ENCODE measurements around the gene CDH13. TPM values are rescaled to one million over a fixed set of nuclear protein-coding genes. Genes with fewer than 3 reads are reported as not detected.

CDH13 gene
- total and polyA plus RNA-seq, 10 of the 15 experiments (the other 5 are each of a cell fraction or from before 2014, with no cell fraction given) = under 0.01 to 0.05 TPM; not detected in 8

- intact Hi-C loops (cut with micrococcal nuclease; ENCODE audit: unreplicated experiment) = no loop called here
- Histone ChIP-seq H3K36me3 (ENCODE audit: control insufficient read depth in 2 of 2, insufficient read depth in 2 of 2, low read length in 1 of 2) (no peaks in the 10 kb centered on the region), H3K9me3 (replicated peaks; ENCODE audit: control insufficient read depth, insufficient read depth, low read length) (no peaks in the 10 kb centered on the region), H3K27ac (ENCODE audit: control insufficient read depth, insufficient read depth) (no peak overlapping the region), H3K4me2 (ENCODE audit: control insufficient read depth, insufficient read depth) (no peak overlapping the region), H3K4me3 (no peak overlapping the region), H3K27me3 (replicated peaks in 1 of 2; ENCODE audit: control insufficient read depth in 2 of 2, insufficient read depth in 2 of 2, low read length in 1 of 2) (no peaks in the 10 kb centered on the region; a peak in 1 of 4 replicates), H3K79me2 (ENCODE audit: control insufficient read depth, insufficient read depth, low read length) (no peaks in the 10 kb centered on the region), H4K20me1 (ENCODE audit: control insufficient read depth, insufficient read depth) (no peaks in the 10 kb centered on the region), H2AFZ (ENCODE audit: control insufficient read depth, low read depth, low read length) (no peak overlapping the region), H3K4me1 (ENCODE audit: control insufficient read depth, insufficient read depth, low read length) (no peaks in the 10 kb centered on the region), H3K9ac (ENCODE audit: control insufficient read depth, insufficient read depth, low read length) (no peak overlapping the region)
- POLR2A ChIA-PET = no interaction called here
- 61% methylated on average over 12 of the region's 12 CpGs for WGBS (ENCODE audit: insufficient coverage, insufficient replicate concordance, low lambda C conversion rate, missing lambda C conversion rate)
- no TSS peak for BruUV-seq (replicated peaks)
- no peak for TF ChIP-seq MTA2 (IDR thresholded peaks at IDR 0.05; ENCODE audit: low read depth)
- TF ChIP-seq ZNF207 (IDR thresholded peaks at IDR 0.05; ENCODE audit: borderline replicate concordance) = no peak
- no peak for TF ChIP-seq FOXK2 (IDR thresholded peaks at IDR 0.05)
- TF ChIP-seq E2F8 (IDR thresholded peaks at IDR 0.05; ENCODE audit: low read depth, partially characterized antibody) = no peak
- no peak for TF ChIP-seq PAX8 (IDR thresholded peaks at IDR 0.05)
- TF ChIP-seq IRF5 (IDR thresholded peaks at IDR 0.05; ENCODE audit: borderline replicate concordance) = no peak
- no peak for TF ChIP-seq SRF (IDR thresholded peaks at IDR 0.05; ENCODE audit: low read depth in 2 of 2, low read length in 2 of 2)
- no peak for TF ChIP-seq MTA3 (IDR thresholded peaks at IDR 0.05; ENCODE audit: borderline replicate concordance, low read length)
- no peak for TF ChIP-seq RAD51 (IDR thresholded peaks at IDR 0.05)
- no peak for TF ChIP-seq PKNOX1 (IDR thresholded peaks at IDR 0.05)
- no peak for TF ChIP-seq ZSCAN29 (IDR thresholded peaks at IDR 0.05)
- no peak for TF ChIP-seq POU2F2 (IDR thresholded peaks at IDR 0.05; ENCODE audit: borderline replicate concordance, low read depth, low read length)
- TF ChIP-seq CHD4 (IDR thresholded peaks at IDR 0.05) = no peak
- TF ChIP-seq NR2F1 (conservative IDR thresholded peaks at IDR 0.05) = no peak
- FAIRE-seq = no peak
- ATAC-seq = no peak
- RAD21 ChIA-PET (ENCODE audit: unreplicated experiment) = no interaction called here
- DNase-seq (ENCODE audit: low read depth, low spot score) = no peak
- in situ Hi-C loops (cut with MboI) = no loop called here
- SMC1A ChIA-PET (ENCODE audit: uncharacterized antibody, unreplicated experiment) = interaction anchor here (1.8 to 2.0 kb wide), 2 partner anchors 23 to 27 kb away, joined by 7 read pairs; no protein-coding TSS in a partner anchor
- CTCF ChIA-PET = interaction anchor here (0.6 to 11.3 kb wide), 3 partner anchors 26 to 436 kb away, joined by 3 to 131 read pairs (median 5); no protein-coding TSS in a partner anchor
Measured at GRCh38 chr16:82667437-82667836, 40.7 kb downstream of the CDH13 start.
